ENCODE measurements around the gene SNX17.

- no peak for TF ChIP-seq CTCF (conservative IDR thresholded peaks at IDR 0.05; ENCODE audit: low read length)
- no peak for TF ChIP-seq EZH2phosphoT487 (IDR thresholded peaks at IDR 0.05; ENCODE audit: borderline replicate concordance)
These were observed 10.5 kb downstream of the SNX17 start, which contains the start of gene ZNF513 for GRCh38 chr2:27380626-27381545.

Data from Loucy (cell line).